Fibroblast of lung (primary cell): ENCODE measurements around the gene COL4A2. TPM values are rescaled to one million over a fixed set of nuclear protein-coding genes. Genes with fewer than 3 reads are reported as not detected.

ENCODE experiments used
- DNase-seq, 2 donors: peaks; one replicate each; pipeline versions ENCODE4 v3.0.0 to v3.0.0-alpha.2; 2010; ENCODE audit warnings: low read depth in 2 of 2
- H2AFZ ChIP-seq: 2 replicates; pipeline ENCODE4 v1.5.1; 2012; ENCODE audit warnings: low read length, control low read depth, inconsistent platforms
- H3K27ac ChIP-seq: 2 replicates; pipeline ENCODE4 v1.5.1; 2011; ENCODE audit warnings: low read length, control low read depth; ENCODE audit not compliant: insufficient read depth
- H3K27me3 ChIP-seq: 2 replicates; pipeline ENCODE4 v1.5.1; 2011; ENCODE audit warnings: mild to moderate bottlenecking, low read length; ENCODE audit not compliant: control insufficient read depth, insufficient read depth
- H3K36me3 ChIP-seq: 2 replicates; pipeline ENCODE4 v1.5.1; 2011; ENCODE audit warnings: low read length; ENCODE audit not compliant: control insufficient read depth, insufficient read depth
- H3K4me1 ChIP-seq: 2 replicates; pipeline ENCODE4 v1.5.1; 2011; ENCODE audit warnings: low read length; ENCODE audit not compliant: control insufficient read depth, insufficient read depth; ENCODE audit errors: extremely low read depth
- H3K4me2 ChIP-seq: 2 replicates; pipeline ENCODE4 v1.5.1; 2011; ENCODE audit warnings: low read length, control low read depth; ENCODE audit not compliant: insufficient read depth; ENCODE audit errors: extremely low read depth
- H3K4me3 ChIP-seq, 4 experiments: fragments of 200-600 bp in 1 of 4; sonication (generic) in 1 of 4; replicated peaks in 1 of 4; 2 replicates each; pipeline ENCODE4 v1.5.1; 2011 to 2016; ENCODE audit warnings: low read length in 4 of 4, low read depth in 3 of 4, mild to moderate bottlenecking in 3 of 4, control low read depth in 2 of 4, inconsistent platforms in 1 of 4, mixed read lengths in 1 of 4; ENCODE audit not compliant: insufficient read depth in 1 of 4; ENCODE audit errors: control extremely low read depth in 1 of 4
- H3K79me2 ChIP-seq: 2 replicates; pipeline ENCODE4 v1.5.1; 2012; ENCODE audit warnings: mild to moderate bottlenecking, low read length, inconsistent platforms; ENCODE audit not compliant: control insufficient read depth, insufficient read depth
- H3K9ac ChIP-seq: 2 replicates; pipeline ENCODE4 v1.5.1; 2011; ENCODE audit warnings: mild to moderate bottlenecking, low read length, control low read depth; ENCODE audit not compliant: insufficient read depth
- H3K9me3 ChIP-seq: 2 replicates; pipeline ENCODE4 v1.5.1; 2012; ENCODE audit warnings: low read depth, low read length; ENCODE audit not compliant: control insufficient read depth, insufficient read depth
- H4K20me1 ChIP-seq: 2 replicates; pipeline ENCODE4 v1.5.1; 2011; ENCODE audit warnings: low read length; ENCODE audit not compliant: control insufficient read depth, insufficient read depth; ENCODE audit errors: extremely low read depth
- CTCF ChIP-seq, 2 donors: IDR thresholded peaks in 1 of 2; conservative IDR thresholded peaks in 1 of 2; 1 replicate in 1 of 2; 2 replicates in 1 of 2; pipeline ENCODE4 v1.5.1; 2011 to 2012; ENCODE audit warnings: low read length in 2 of 2, control low read depth in 1 of 2, inconsistent platforms in 1 of 2, low read depth in 1 of 2, mild to moderate bottlenecking in 1 of 2
- EZH2 ChIP-seq: IDR thresholded peaks from 2 replicates; pipeline ENCODE4 v1.5.1; 2012; ENCODE audit warnings: low read length, control low read depth, mild to moderate bottlenecking; ENCODE audit errors: missing control alignments
- polyA plus RNA-seq, 2 donors: library from polyadenylated mRNA; depleted of rRNA in 1 of 2; stranded (reverse) in 1 of 2; unstranded in 1 of 2; fragments of >200 nt; gene quantifications; 2 replicates each; pipeline ENCODE4 v1.2.1, GENCODE V29; 2011 to 2012; ENCODE audit warnings: missing spikeins in 1 of 2
- total RNA-seq: library from RNA; depleted of rRNA; stranded (reverse); fragments of >200 nt; gene quantifications from 2 replicates; pipeline ENCODE4 v1.2.1, GENCODE V29; 2014

Gene COL4A2
- total and polyA plus RNA-seq, 2 donors (not counting 1 experiment from before 2014, with no cell fraction given), result 93.1 to 463 TPM

- Histone ChIP-seq H3K27ac (no peak overlapping the region), H3K79me2 (no peaks in the 10 kb centered on the region), H3K9me3 (no peaks in the 10 kb centered on the region), H3K36me3 (peaks cover 14% of the 10 kb centered on the region), H3K4me1 (no peaks in the 10 kb centered on the region), H3K4me2 (no peak overlapping the region), H4K20me1 (no peaks in the 10 kb centered on the region), H3K9ac (no peak overlapping the region), H3K4me3 (no peak overlapping the region), H3K27me3 (no peaks in the 10 kb centered on the region), H2AFZ (no peak overlapping the region)
- DNase-seq, result no peak
- no peak for TF ChIP-seq EZH2
- TF ChIP-seq CTCF (conservative IDR thresholded peaks at IDR 0.05 in 1 of 2, IDR thresholded peaks at IDR 0.05 in 1 of 2; ENCODE audit: low read depth in 1 of 2, low read length in 2 of 2), result no peak
These were observed 185.0 kb downstream of the COL4A2 start for GRCh38 chr13:110491869-110492678.

- no peak for TF ChIP-seq CTCF (conservative IDR thresholded peaks at IDR 0.05 in 1 of 2, IDR thresholded peaks at IDR 0.05 in 1 of 2; ENCODE audit: low read depth in 1 of 2, low read length in 2 of 2)
- TF ChIP-seq EZH2, result no peak
- Histone ChIP-seq H3K9me3 (no peaks in the 10 kb centered on the region), H3K79me2 (no peaks in the 10 kb centered on the region), H3K4me3 (no peak overlapping the region), H3K36me3 (peaks cover 14% of the 10 kb centered on the region), H4K20me1 (no peaks in the 10 kb centered on the region), H3K27ac (no peak overlapping the region), H3K27me3 (no peaks in the 10 kb centered on the region), H3K4me1 (no peaks in the 10 kb centered on the region), H3K4me2 (no peak overlapping the region), H2AFZ (no peak overlapping the region), H3K9ac (no peak overlapping the region)
- no peak for DNase-seq
These were observed 185.9 kb downstream of the COL4A2 start for GRCh38 chr13:110492679-110493593.

- no peak for DNase-seq
- no peak overlapping the region for H3K4me2 ChIP-seq
- H3K79me2 ChIP-seq, result no peaks in the 10 kb centered on the region
- H3K27me3 ChIP-seq, result no peaks in the 10 kb centered on the region
- peaks cover 15% of the 10 kb centered on the region for H3K36me3 ChIP-seq
- no peaks in the 10 kb centered on the region for H4K20me1 ChIP-seq
- no peak overlapping the region for H2AFZ ChIP-seq
- H3K27ac ChIP-seq, result no peak overlapping the region
- H3K4me1 ChIP-seq, result no peaks in the 10 kb centered on the region
- no peak overlapping the region for H3K4me3 ChIP-seq
- H3K9me3 ChIP-seq, result no peaks in the 10 kb centered on the region
- no peak overlapping the region for H3K9ac ChIP-seq
- no peak for TF ChIP-seq EZH2
- no peak for TF ChIP-seq CTCF (conservative IDR thresholded peaks at IDR 0.05 in 1 of 2, IDR thresholded peaks at IDR 0.05 in 1 of 2; ENCODE audit: low read depth in 1 of 2, low read length in 2 of 2)
These were observed 186.5 kb downstream of the COL4A2 start for GRCh38 chr13:110493613-110494012.
